HepG2 (cell line): ENCODE results near the gene TOX2. TPM values are rescaled to one million over a fixed set of nuclear protein-coding genes. Genes with fewer than 3 reads are reported as not detected.

ENCODE experiments used
- ATAC-seq: fragments of 200-7000 bp; cut with Tn5 transposase; 3 replicates; pipeline ENCODE4 v1.9.1; 2020; ENCODE audit warnings: mild to moderate bottlenecking, moderate library complexity
- BruUV-seq: library from RNA; stranded (reverse); fragments of 400-500 nt; replicated peaks from 2 replicates; lab custom pipeline; 2021; lab: Mats Ljungman, UMichigan
- CTCF ChIA-PET: fragments of 300-600 bp; formaldehyde crosslinking; extraction: SDS; loops from one replicate; lab custom pipeline; 2021; ENCODE audit warnings: low total read pairs, inconsistent platforms, low intra/inter-chr PET ratio; lab: Yijun Ruan, JAX
- POLR2A ChIA-PET: fragments of 350-600 bp; sonication (Branson Sonifier 250); formaldehyde crosslinking; loops from one replicate; lab custom pipeline; 2020; ENCODE audit warnings: antibody characterized with exemption, inconsistent platforms; lab: Yijun Ruan, JAX
- DNase-seq: peaks from one replicate; pipeline ENCODE4 v3.0.0-alpha.2; 2015; ENCODE audit warnings: low spot score
- FAIRE-seq: peaks from 3 replicates; lab custom pipeline; 2011; peaks lifted over from hg19 to GRCh38; lab: Jason Lieb, UNC
- H2AFZ ChIP-seq: one replicate; pipeline ENCODE4 v1.6.1; 2011; ENCODE audit warnings: low read length, inconsistent platforms
- H3K27ac ChIP-seq: fragments of 300-600 bp; 3 replicates; pipeline ENCODE4 v1.8.0; 2011; ENCODE audit warnings: mixed run types, mild to moderate bottlenecking, mixed read lengths, low read length, inconsistent platforms; ENCODE audit not compliant: insufficient read depth; ENCODE audit errors: extremely low read length
- H3K27me3 ChIP-seq, 2 experiments: fragments of 200-600 bp in 1 of 2; 2 replicates in 1 of 2; 3 replicates in 1 of 2; pipeline versions ENCODE4 v1.6.0 to v1.8.0; 2011; ENCODE audit warnings: low read length in 2 of 2, mild to moderate bottlenecking in 2 of 2, moderate library complexity in 2 of 2, inconsistent platforms in 1 of 2; ENCODE audit not compliant: insufficient read depth in 2 of 2, control insufficient read depth in 1 of 2
- H3K36me3 ChIP-seq, 2 experiments: fragments of 200-600 bp in 1 of 2; replicated peaks in 1 of 2; 2 replicates in 1 of 2; 3 replicates in 1 of 2; pipeline versions ENCODE4 v1.5.1 to v1.8.0; 2011; ENCODE audit warnings: low read length in 2 of 2, inconsistent platforms in 1 of 2; ENCODE audit not compliant: insufficient read depth in 2 of 2, control insufficient read depth in 1 of 2
- H3K4me1 ChIP-seq: 2 replicates; pipeline ENCODE4 v1.5.1; 2012; ENCODE audit warnings: low read length, inconsistent platforms; ENCODE audit not compliant: insufficient read depth
- H3K4me2 ChIP-seq: 2 replicates; pipeline ENCODE4 v1.6.0; 2011; ENCODE audit warnings: low read depth, low read length, inconsistent platforms
- H3K4me3 ChIP-seq, 3 experiments: fragments of 200-600 bp in 1 of 3; sonication (generic), shearing (Covaris generic) in 1 of 3; replicated peaks in 1 of 3; 2 replicates each; pipeline ENCODE4 v1.5.1; 2011 to 2016; ENCODE audit warnings: low read length in 3 of 3, inconsistent platforms in 2 of 3, low read depth in 2 of 3, mild to moderate bottlenecking in 2 of 3, control low read depth in 1 of 3, mixed read lengths in 1 of 3; ENCODE audit not compliant: insufficient read depth in 1 of 3
- H3K79me2 ChIP-seq: one replicate; pipeline ENCODE4 v1.6.1; 2011; ENCODE audit warnings: low read length, inconsistent platforms; ENCODE audit not compliant: insufficient read depth
- H3K9ac ChIP-seq: 2 replicates; pipeline ENCODE4 v1.6.0; 2011; ENCODE audit warnings: mild to moderate bottlenecking, low read depth, low read length, inconsistent platforms; ENCODE audit not compliant: insufficient read depth
- H3K9me3 ChIP-seq: 2 replicates; pipeline ENCODE4 v1.5.1; 2012; ENCODE audit warnings: mild to moderate bottlenecking, low read length
- H4K20me1 ChIP-seq: 2 replicates; pipeline ENCODE4 v1.6.0; 2011; ENCODE audit warnings: inconsistent platforms, mild to moderate bottlenecking, low read length, moderate library complexity; ENCODE audit not compliant: insufficient read depth
- ATF4 ChIP-seq, 2 experiments: fragments of 450-650 bp in 1 of 2; sonication (generic) in 1 of 2; formaldehyde crosslinking; IDR thresholded peaks; 2 replicates each; pipeline versions ENCODE4 v1.5.0 to v1.8.0; 2020 to 2022; ENCODE audit warnings: mild to moderate bottlenecking in 1 of 2, missing genetic modification reagents in 1 of 2
- CEBPB ChIP-seq: IDR thresholded peaks from 2 replicates; pipeline ENCODE4 v1.6.1; 2011; ENCODE audit warnings: low read depth, low read length, improper control_type of control experiment, borderline replicate concordance
- HMGA1 ChIP-seq: sonication (generic); formaldehyde crosslinking; conservative IDR thresholded peaks from 2 replicates; pipeline ENCODE4 v1.4.0; 2020; ENCODE audit warnings: missing genetic modification reagents
- HNRNPH1 ChIP-seq: fragments of 200-400 bp; formaldehyde crosslinking; optimal IDR thresholded peaks from 2 replicates; pipeline ENCODE3; 2017; ENCODE audit warnings: mild to moderate bottlenecking, low read depth, low read length
- HNRNPL ChIP-seq: fragments of 200-400 bp; formaldehyde crosslinking; IDR thresholded peaks from 2 replicates; pipeline ENCODE4 v1.6.1; 2017; ENCODE audit warnings: mild to moderate bottlenecking, low read depth, low read length
- KDM5B ChIP-seq: sonication (generic); formaldehyde crosslinking; IDR thresholded peaks from 2 replicates; pipeline ENCODE4 v1.4.0; 2020; ENCODE audit warnings: missing genetic modification reagents, mild to moderate bottlenecking, borderline replicate concordance
- MLLT10 ChIP-seq: sonication (generic); formaldehyde crosslinking; IDR thresholded peaks from 2 replicates; pipeline ENCODE4 v1.4.0; 2020; ENCODE audit warnings: missing genetic modification reagents
- MTERF4 ChIP-seq: sonication (generic); formaldehyde crosslinking; IDR thresholded peaks from 2 replicates; pipeline ENCODE4 v1.8.0; 2023; ENCODE audit warnings: mild to moderate bottlenecking, missing genetic modification reagents
- PHB2 ChIP-seq: fragments of 450-650 bp; IDR thresholded peaks from 2 replicates; pipeline ENCODE4 v1.6.1; 2018; ENCODE audit not compliant: partially characterized antibody
- POGK ChIP-seq: sonication (generic); formaldehyde crosslinking; conservative IDR thresholded peaks from 2 replicates; pipeline ENCODE4 v1.8.0; 2022; ENCODE audit warnings: mild to moderate bottlenecking, moderate library complexity, missing genetic modification reagents
- RNF219 ChIP-seq: sonication (generic); formaldehyde crosslinking; IDR thresholded peaks from 2 replicates; pipeline ENCODE4 v1.5.0; 2020; ENCODE audit warnings: mild to moderate bottlenecking, missing genetic modification reagents
- THAP11 ChIP-seq: IDR thresholded peaks from 2 replicates; pipeline ENCODE4 v1.6.1; 2016; ENCODE audit warnings: missing biosample characterization, missing genetic modification reagents
- ZNF230 ChIP-seq: sonication (generic); formaldehyde crosslinking; IDR thresholded peaks from 2 replicates; pipeline ENCODE4 v1.4.0; 2020; ENCODE audit warnings: mild to moderate bottlenecking, missing genetic modification reagents
- ZNF660 ChIP-seq: sonication (generic); formaldehyde crosslinking; IDR thresholded peaks from 2 replicates; pipeline ENCODE4 v1.5.1; 2020; ENCODE audit warnings: mild to moderate bottlenecking, low read depth, missing genetic modification reagents, borderline replicate concordance
- WGBS: methylation state at CpG from one replicate; pipeline ENCODE4 v1.1.6; 2017; ENCODE audit warnings: low lambda C conversion rate; 5-methylcytosine and 5-hydroxymethylcytosine counted together
- in situ Hi-C: cut with HindIII; loops from 2 replicates; pipeline ENCODE4 v1.10.0; 2017; ENCODE audit warnings: low pct_unique_long_range_greater_than_20kb; ENCODE audit not compliant: extremely low pct_ligation_motif_present
- intact Hi-C: fragments of 100-400 bp; cut with micrococcal nuclease; formaldehyde crosslinking; loops from one replicate; pipeline ENCODE4 v1.10.0; 2022; ENCODE audit not compliant: unreplicated experiment
- polyA plus RNA-seq, 8 experiments: library from polyadenylated mRNA; depleted of rRNA in 3 of 8; stranded (reverse) in 7 of 8; unstranded in 1 of 8; fragments of >200 nt; fragmentation: Illumina TruSeq in 4 of 8; extraction: Trizol in 4 of 8; gene quantifications; 2 replicates each; pipeline versions ENCODE4 v1.2.1 to v1.2.3, GENCODE V29; 2011 to 2016; ENCODE audit warnings: low read depth in 4 of 8, missing spikeins in 1 of 8, mixed read lengths in 1 of 8; ENCODE audit not compliant: insufficient read depth in 1 of 8
- total RNA-seq, 5 experiments: library from RNA; depleted of rRNA; stranded (reverse); fragments of >200 nt; fragmentation: Illumina TruSeq; extraction: Trizol; gene quantifications; 2 replicates each; pipeline ENCODE4 v1.2.3, GENCODE V29; 2016; ENCODE audit warnings: low read depth in 1 of 5

The TOX2 gene
- total and polyA plus RNA-seq, 2 of the 13 experiments (the other 11 are each of a cell fraction or from before 2014, with no cell fraction given) = not detected

GRCh38 chr20:43909211-43909610 is 5.4 kb upstream of the TOX2 start:
- no peak overlapping the region for H3K4me3 ChIP-seq
- no peak overlapping the region for H3K4me2 ChIP-seq
- CTCF ChIA-PET = no interaction called here
- ATAC-seq = no peak
- H3K9me3 ChIP-seq = peaks cover 36% of the 10 kb centered on the region
- intact Hi-C loops (no loop called here), in situ Hi-C loops (no loop called here)
- 0% methylated on average over 3 of the region's 3 CpGs for WGBS
- no peak overlapping the region for H3K27ac ChIP-seq
- no peak for DNase-seq
- no peak overlapping the region for H2AFZ ChIP-seq
- peaks cover 0 to 3% of the 10 kb centered on the region in 2 experiments; a peak in 2 of 5 replicates for H3K27me3 ChIP-seq
- H3K79me2 ChIP-seq = no peaks in the 10 kb centered on the region
- FAIRE-seq = no peak
- no peaks in the 10 kb centered on the region for H4K20me1 ChIP-seq
- no peak for TF ChIP-seq ZNF230
- TF ChIP-seq RNF219 (CRISPR knock-in tag) = no peak
- TF ChIP-seq HNRNPH1 = no peak
- no peak for TF ChIP-seq HMGA1 (CRISPR knock-in tag)
- TF ChIP-seq ZNF660 (CRISPR knock-in tag) = no peak
- TF ChIP-seq MLLT10 (CRISPR knock-in tag) = no peak
- no peak for TF ChIP-seq THAP11 (CRISPR knock-in tag)
- TF ChIP-seq MTERF4 (CRISPR knock-in tag) = no peak
- no peak for TF ChIP-seq ATF4 (CRISPR knock-in tag; IDR thresholded peaks at IDR 0.05)
- TF ChIP-seq PHB2 = no peak
- TF ChIP-seq CEBPB = no peak
- no peak for TF ChIP-seq POGK (CRISPR knock-in tag)
- TF ChIP-seq HNRNPL = no peak
- no peak for TF ChIP-seq KDM5B (CRISPR knock-in tag)
- TF ChIP-seq, all 625 proteins: peak for 0
- no peaks in the 10 kb centered on the region for H3K36me3 ChIP-seq
- POLR2A ChIA-PET = no interaction called here
- BruUV-seq = no TSS peak
- H3K4me1 ChIP-seq = peaks cover 7% of the 10 kb centered on the region
- H3K9ac ChIP-seq = no peak overlapping the region
